IMR-90 (cell line): ENCODE measurements around the gene PLCG2. TPM values are rescaled to one million over a fixed set of nuclear protein-coding genes. Genes with fewer than 3 reads are reported as not detected.

Experiments used
- ATAC-seq: fragments of 200-7000 bp; cut with Tn5 transposase; 2 replicates; pipeline ENCODE4 v1.9.1; 2020; ENCODE audit warnings: low read depth, mild to moderate bottlenecking, moderate library complexity
- BruUV-seq: library from RNA; stranded (reverse); fragments of 400-500 nt; replicated peaks from 2 replicates; lab custom pipeline; 2021; lab: Mats Ljungman, UMichigan
- CTCF ChIA-PET: fragments of 300-600 bp; formaldehyde crosslinking; extraction: SDS; loops from one replicate; lab custom pipeline; 2021; ENCODE audit warnings: antibody characterized with exemption; lab: Yijun Ruan, JAX
- POLR2A ChIA-PET: fragments of 300-600 bp; sonication (Branson Sonifier 250); formaldehyde crosslinking; loops from one replicate; lab custom pipeline; 2022; ENCODE audit warnings: antibody characterized with exemption; ENCODE audit not compliant: unreplicated experiment; lab: Charles Lee
- DNase-seq: peaks from one replicate; pipeline ENCODE4 v3.0.0; 2013
- H2AFZ ChIP-seq: replicated peaks from 2 replicates; pipeline ENCODE3; 2013; ENCODE audit warnings: low read length, mild to moderate bottlenecking; ENCODE audit not compliant: poor library complexity
- H2AK5ac ChIP-seq: 2 replicates; pipeline ENCODE4 v1.6.1; 2013; ENCODE audit warnings: low read depth, low read length, inconsistent platforms
- H2AK9ac ChIP-seq: replicated peaks from 2 replicates; pipeline ENCODE3; 2013; ENCODE audit warnings: mild to moderate bottlenecking, low read depth, low read length, moderate library complexity; ENCODE audit not compliant: poor library complexity
- H2BK120ac ChIP-seq: 2 replicates; pipeline ENCODE4 v1.6.1; 2013; ENCODE audit warnings: low read depth, low read length, inconsistent platforms
- H2BK15ac ChIP-seq: 3 replicates; pipeline ENCODE4 v1.6.1; 2013; ENCODE audit warnings: low read depth, low read length, inconsistent platforms
- H2BK20ac ChIP-seq: 2 replicates; pipeline ENCODE4 v1.6.1; 2013; ENCODE audit warnings: low read depth, mild to moderate bottlenecking, inconsistent platforms, low read length, moderate library complexity
- H2BK5ac ChIP-seq: 2 replicates; pipeline ENCODE4 v1.6.1; 2013; ENCODE audit warnings: mild to moderate bottlenecking, low read depth, low read length, inconsistent platforms; ENCODE audit not compliant: poor library complexity, severe bottlenecking
- H3K14ac ChIP-seq: replicated peaks from 2 replicates; pipeline ENCODE4 v1.6.1; 2013; ENCODE audit warnings: low read depth, low read length, inconsistent platforms
- H3K18ac ChIP-seq: 2 replicates; pipeline ENCODE4 v1.6.1; 2013; ENCODE audit warnings: low read depth, low read length, control low read depth
- H3K23ac ChIP-seq: 2 replicates; pipeline ENCODE4 v1.6.1; 2013; ENCODE audit warnings: low read depth, low read length, inconsistent platforms
- H3K27ac ChIP-seq: 2 replicates; pipeline ENCODE4 v1.5.1; 2013; ENCODE audit warnings: mild to moderate bottlenecking, control low read depth, low read length; ENCODE audit not compliant: insufficient read depth
- H3K27me3 ChIP-seq: 2 replicates; pipeline ENCODE4 v1.6.1; 2013; ENCODE audit warnings: low read length; ENCODE audit not compliant: control insufficient read depth, insufficient read depth
- H3K36me3 ChIP-seq: 2 replicates; pipeline ENCODE4 v1.6.1; 2013; ENCODE audit warnings: low read length, mixed read lengths; ENCODE audit not compliant: control insufficient read depth, insufficient read depth
- H3K4ac ChIP-seq: 2 replicates; pipeline ENCODE4 v1.6.1; 2013; ENCODE audit warnings: low read depth, low read length, inconsistent platforms
- H3K4me1 ChIP-seq: 2 replicates; pipeline ENCODE4 v1.6.1; 2013; ENCODE audit warnings: low read length, mixed read lengths; ENCODE audit not compliant: control insufficient read depth, insufficient read depth
- H3K4me2 ChIP-seq: 2 replicates; pipeline ENCODE4 v1.6.1; 2013; ENCODE audit warnings: low read depth, mild to moderate bottlenecking, control low read depth, low read length, moderate library complexity
- H3K4me3 ChIP-seq: 2 replicates; pipeline ENCODE4 v1.5.1; 2013; ENCODE audit warnings: low read depth, mild to moderate bottlenecking, control low read depth, low read length, moderate library complexity; ENCODE audit not compliant: insufficient read depth
- H3K56ac ChIP-seq: 2 replicates; pipeline ENCODE4 v1.6.1; 2013; ENCODE audit warnings: low read length, inconsistent platforms; ENCODE audit not compliant: insufficient read depth; ENCODE audit errors: extremely low read depth
- H3K79me1 ChIP-seq, 2 experiments: 2 replicates each; pipeline ENCODE4 v1.6.1; 2013; ENCODE audit warnings: low read length in 2 of 2, inconsistent platforms in 1 of 2, low read depth in 1 of 2
- H3K9ac ChIP-seq: 2 replicates; pipeline ENCODE4 v1.6.1; 2013; ENCODE audit warnings: low read depth, low read length, control low read depth
- H3K9me1 ChIP-seq: 2 replicates; pipeline ENCODE4 v1.6.1; 2013; ENCODE audit warnings: low read length, inconsistent platforms; ENCODE audit not compliant: insufficient read depth
- H3K9me3 ChIP-seq: 2 replicates; pipeline ENCODE4 v1.6.1; 2013; ENCODE audit warnings: low read length; ENCODE audit not compliant: control insufficient read depth, insufficient read depth
- H4K20me1 ChIP-seq: 2 replicates; pipeline ENCODE4 v1.6.1; 2013; ENCODE audit warnings: low read length, inconsistent platforms; ENCODE audit not compliant: insufficient read depth
- H4K5ac ChIP-seq: 2 replicates; pipeline ENCODE4 v1.6.1; 2013; ENCODE audit warnings: mild to moderate bottlenecking, low read depth, low read length, control low read depth
- H4K8ac ChIP-seq, 2 experiments: 2 replicates each; pipeline ENCODE4 v1.6.1; 2013; ENCODE audit warnings: low read depth in 2 of 2, low read length in 2 of 2, control low read depth in 1 of 2, inconsistent platforms in 1 of 2
- H4K91ac ChIP-seq: 2 replicates; pipeline ENCODE4 v1.6.1; 2013; ENCODE audit warnings: low read depth, low read length, inconsistent platforms; ENCODE audit not compliant: insufficient read depth
- BHLHE40 ChIP-seq: fragments of 150-350 bp; IDR thresholded peaks from 2 replicates; pipeline ENCODE4 v1.6.1; 2016; ENCODE audit warnings: mild to moderate bottlenecking, low read depth, low read length
- CHD1 ChIP-seq: IDR thresholded peaks from 2 replicates; pipeline ENCODE4 v1.6.1; 2012; ENCODE audit warnings: low read depth, low read length, improper control_type of control experiment
- CTCF ChIP-seq: conservative IDR thresholded peaks from 2 replicates; pipeline ENCODE4 v1.5.1; 2012; ENCODE audit warnings: mild to moderate bottlenecking, low read depth, low read length, improper control_type of control experiment
- ELK1 ChIP-seq: fragments of 150-350 bp; IDR thresholded peaks from 2 replicates; pipeline ENCODE4 v1.6.1; 2016; ENCODE audit warnings: low read depth, mild to moderate bottlenecking, low read length, moderate library complexity, borderline replicate concordance
- FOS ChIP-seq: fragments of 150-350 bp; IDR thresholded peaks from 2 replicates; pipeline ENCODE4 v1.6.1; 2016; ENCODE audit warnings: low read depth, low read length
- MAFK ChIP-seq: IDR thresholded peaks from 2 replicates; pipeline ENCODE4 v1.6.1; 2012; ENCODE audit warnings: low read depth, low read length, improper control_type of control experiment
- MAZ ChIP-seq: IDR thresholded peaks from 2 replicates; pipeline ENCODE4 v1.6.1; 2012; ENCODE audit warnings: low read depth, mild to moderate bottlenecking, low read length, improper control_type of control experiment, moderate library complexity, borderline replicate concordance
- MXI1 ChIP-seq: IDR thresholded peaks from 2 replicates; pipeline ENCODE4 v1.6.1; 2012; ENCODE audit warnings: low read depth, mild to moderate bottlenecking, low read length, moderate library complexity, borderline replicate concordance
- NFE2L2 ChIP-seq: fragments of 150-350 bp; IDR thresholded peaks from 2 replicates; pipeline ENCODE4 v1.6.1; 2016; ENCODE audit warnings: low read depth, mild to moderate bottlenecking, low read length
- RCOR1 ChIP-seq: IDR thresholded peaks from 2 replicates; pipeline ENCODE4 v1.6.1; 2012; ENCODE audit warnings: mild to moderate bottlenecking, low read length, improper control_type of control experiment; ENCODE audit not compliant: insufficient replicate concordance
- SMC3 ChIP-seq: fragments of 150-350 bp; IDR thresholded peaks from 2 replicates; pipeline ENCODE4 v1.6.1; 2016; ENCODE audit warnings: low read depth, mild to moderate bottlenecking, antibody characterized with exemption, low read length, moderate library complexity
- USF2 ChIP-seq: fragments of 150-350 bp; IDR thresholded peaks from 2 replicates; pipeline ENCODE4 v1.6.1; 2017; ENCODE audit warnings: mild to moderate bottlenecking, antibody characterized with exemption, low read length, low read depth
- WGBS, 2 experiments: methylation state at CpG; one replicate each; pipeline versions ENCODE4 v1.1.5 to v1.1.7; 2013; ENCODE audit warnings: missing lambda C conversion rate in 2 of 2; ENCODE audit not compliant: insufficient read length in 1 of 2; ENCODE audit errors: extremely low coverage in 2 of 2; 5-methylcytosine and 5-hydroxymethylcytosine counted together
- dilution Hi-C: fragments of 300-500 bp; cut with HindIII; formaldehyde crosslinking; loops from one replicate; pipeline ENCODE4 v1.14.3; 2018; ENCODE audit warnings: low sequenced_read_pairs; ENCODE audit not compliant: unreplicated experiment
- in situ Hi-C: fragments of 300-500 bp; cut with MboI; formaldehyde crosslinking; loops from 3 replicates; pipeline ENCODE4 v1.14.3; 2019; ENCODE audit warnings: low sequenced_read_pairs, inconsistent platforms, mixed read lengths
- intact Hi-C: fragments of 100-400 bp; cut with micrococcal nuclease; formaldehyde crosslinking; loops from 2 replicates; pipeline ENCODE4 v1.10.0; 2022
- polyA plus RNA-seq, 3 experiments: library from polyadenylated mRNA; depleted of rRNA; stranded (reverse); fragments of >200 nt; gene quantifications; 2 replicates each; pipeline ENCODE4 v1.2.3, GENCODE V29; 2012; ENCODE audit warnings: low replicate concordance in 1 of 3
- total RNA-seq: library from RNA; depleted of rRNA; stranded (reverse); fragments of >200 nt; gene quantifications from 2 replicates; pipeline ENCODE4 v1.2.3, GENCODE V29; 2012

The PLCG2 gene
- total and polyA plus RNA-seq, 2 of the 4 experiments (the other 2 are of a cell fraction) = 0.14 to 0.18 TPM

- Histone ChIP-seq H3K9ac (no peak overlapping the region), H2AFZ (no peak overlapping the region), H4K91ac (no peak overlapping the region), H2AK9ac (no peak overlapping the region), H4K20me1 (no peaks in the 10 kb centered on the region), H2BK5ac (no peak overlapping the region), H3K9me1 (no peaks in the 10 kb centered on the region), H3K14ac (no peak overlapping the region), H3K27ac (no peak overlapping the region), H3K4ac (no peak overlapping the region), H3K23ac (no peak overlapping the region), H3K56ac (no peak overlapping the region), H3K4me1 (no peaks in the 10 kb centered on the region), H2AK5ac (no peak overlapping the region), H3K36me3 (no peaks in the 10 kb centered on the region), H2BK20ac (no peak overlapping the region), H4K5ac (no peak overlapping the region), H4K8ac (no peak overlapping the region), H3K9me3 (peaks cover 3% of the 10 kb centered on the region; the same call in 1 of the 2 replicates), H3K4me3 (no peak overlapping the region), H3K18ac (no peak overlapping the region), H2BK120ac (no peak overlapping the region), H2BK15ac (no peak overlapping the region), H3K4me2 (no peak overlapping the region), H3K27me3 (peaks cover 9% of the 10 kb centered on the region; the same call in 1 of the 2 replicates), H3K79me1 (no peaks in the 10 kb centered on the region)
- ChIA-PET CTCF (no interaction called here), POLR2A (no interaction called here)
- no peak for ATAC-seq
- TF ChIP-seq SMC3 (no peak), CTCF (no peak), CHD1 (no peak), MAFK (no peak), MAZ (no peak), ELK1 (no peak), USF2 (no peak), FOS (no peak), RCOR1 (no peak), BHLHE40 (no peak), NFE2L2 (no peak), MXI1 (no peak)
- BruUV-seq = no TSS peak
- in situ Hi-C loops = loop anchor here (25.0 kb wide), 2 partner anchors 702 to 1552 kb away; partner anchors contain the start of gene ATMIN
- 72% methylated on average over 4 of the region's 18 CpGs; no CpG with 5 or more reads in 1 of the 2 experiments for WGBS, 2 experiments
- dilution Hi-C loops = no loop called here
- no peak for DNase-seq
- intact Hi-C loops = loop anchor here (1.0 kb wide), 3 partner anchors 373 to 704 kb away; partner anchors contain the start of gene ATMIN
Observed at GRCh38 chr16:81738783-81739496, 40.2 kb upstream of the PLCG2 start.
